ENCODE measurements around the gene SLC1A3.
"Not testable (repeated sequence)": the region's sequence is repeated elsewhere in the genome, so short reads cannot be mapped to it uniquely, and the experiment has no call there.

Gene SLC1A3

GRCh38 chr5:36571401-36572042 lies 34.9 kb upstream of the SLC1A3 start:
- Histone ChIP-seq H3K4me3 (ENCODE audit: low read depth in 1 of 2, low read length in 1 of 2) (no peak overlapping the region), H3K36me3 (no peaks in the 10 kb centered on the region), H3K9me3 (no peaks in the 10 kb centered on the region), H3K4me1 (ENCODE audit: control insufficient read depth in 1 of 2, insufficient read depth in 1 of 2, low read depth in 1 of 2, low read length in 1 of 2) (no peaks in the 10 kb centered on the region), H3K27me3 (no peaks in the 10 kb centered on the region), H3K27ac (no peak overlapping the region)
- TF ChIP-seq, protein P1, sequence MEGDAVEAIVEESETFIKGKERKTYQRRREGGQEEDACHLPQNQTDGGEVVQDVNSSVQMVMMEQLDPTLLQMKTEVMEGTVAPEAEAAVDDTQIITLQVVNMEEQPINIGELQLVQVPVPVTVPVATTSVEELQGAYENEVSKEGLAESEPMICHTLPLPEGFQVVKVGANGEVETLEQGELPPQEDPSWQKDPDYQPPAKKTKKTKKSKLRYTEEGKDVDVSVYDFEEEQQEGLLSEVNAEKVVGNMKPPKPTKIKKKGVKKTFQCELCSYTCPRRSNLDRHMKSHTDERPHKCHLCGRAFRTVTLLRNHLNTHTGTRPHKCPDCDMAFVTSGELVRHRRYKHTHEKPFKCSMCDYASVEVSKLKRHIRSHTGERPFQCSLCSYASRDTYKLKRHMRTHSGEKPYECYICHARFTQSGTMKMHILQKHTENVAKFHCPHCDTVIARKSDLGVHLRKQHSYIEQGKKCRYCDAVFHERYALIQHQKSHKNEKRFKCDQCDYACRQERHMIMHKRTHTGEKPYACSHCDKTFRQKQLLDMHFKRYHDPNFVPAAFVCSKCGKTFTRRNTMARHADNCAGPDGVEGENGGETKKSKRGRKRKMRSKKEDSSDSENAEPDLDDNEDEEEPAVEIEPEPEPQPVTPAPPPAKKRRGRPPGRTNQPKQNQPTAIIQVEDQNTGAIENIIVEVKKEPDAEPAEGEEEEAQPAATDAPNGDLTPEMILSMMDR (IDR thresholded peaks at IDR 0.05), result no peak

- Histone ChIP-seq H3K27me3 (no peaks in the 10 kb centered on the region), H3K9me3 (no peaks in the 10 kb centered on the region), H3K27ac (no peak overlapping the region), H3K36me3 (no peaks in the 10 kb centered on the region), H3K4me3 (ENCODE audit: low read depth in 1 of 2, low read length in 1 of 2) (no peak overlapping the region), H3K4me1 (ENCODE audit: control insufficient read depth in 1 of 2, insufficient read depth in 1 of 2, low read depth in 1 of 2, low read length in 1 of 2) (no peaks in the 10 kb centered on the region)
- TF ChIP-seq, protein P1 (IDR thresholded peaks at IDR 0.05), result no peak
These were observed 33.0 kb upstream of the SLC1A3 start for GRCh38 chr5:36573438-36573837.

DNA sequence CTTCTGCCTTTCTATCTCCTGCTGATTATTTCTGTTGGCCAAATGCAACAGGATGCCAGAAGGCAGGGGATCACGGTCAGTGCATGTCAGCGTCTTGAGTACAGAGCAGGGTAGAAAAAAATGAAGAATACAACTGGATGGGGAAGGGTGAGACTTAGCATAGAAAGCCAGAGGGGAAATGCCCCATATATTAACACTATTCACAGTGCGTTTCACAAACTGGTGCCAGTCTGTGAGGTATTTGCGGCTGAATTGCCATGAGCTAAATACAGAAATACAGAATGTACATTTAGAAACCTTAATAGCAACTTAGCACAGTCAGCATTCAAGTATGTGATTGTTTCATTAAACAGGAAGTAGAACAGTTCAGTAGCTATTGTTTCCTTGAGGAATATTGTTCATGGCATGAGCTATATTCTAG lies 31.0 kb upstream of the SLC1A3 start:
- Histone ChIP-seq H3K27ac (no peak overlapping the region), H3K4me1 (ENCODE audit: control insufficient read depth in 1 of 2, insufficient read depth in 1 of 2, low read depth in 1 of 2, low read length in 1 of 2) (no peaks in the 10 kb centered on the region), H3K4me3 (ENCODE audit: low read depth in 1 of 2, low read length in 1 of 2) (no peak overlapping the region), H3K27me3 (no peaks in the 10 kb centered on the region), H3K36me3 (no peaks in the 10 kb centered on the region), H3K9me3 (no peaks in the 10 kb centered on the region)
- TF ChIP-seq, protein P1 (IDR thresholded peaks at IDR 0.05), result no peak

- Histone ChIP-seq H3K4me3 (ENCODE audit: low read depth in 1 of 2, low read length in 1 of 2) (no peak overlapping the region), H3K27me3 (no peaks in the 10 kb centered on the region), H3K4me1 (ENCODE audit: control insufficient read depth in 1 of 2, insufficient read depth in 1 of 2, low read depth in 1 of 2, low read length in 1 of 2) (no peaks in the 10 kb centered on the region), H3K36me3 (no peaks in the 10 kb centered on the region), H3K9me3 (no peaks in the 10 kb centered on the region), H3K27ac (no peak overlapping the region)
- TF ChIP-seq, protein P1 (IDR thresholded peaks at IDR 0.05), result no peak
These were observed 29.7 kb upstream of the SLC1A3 start for GRCh38 chr5:36576721-36577120.

DNA sequence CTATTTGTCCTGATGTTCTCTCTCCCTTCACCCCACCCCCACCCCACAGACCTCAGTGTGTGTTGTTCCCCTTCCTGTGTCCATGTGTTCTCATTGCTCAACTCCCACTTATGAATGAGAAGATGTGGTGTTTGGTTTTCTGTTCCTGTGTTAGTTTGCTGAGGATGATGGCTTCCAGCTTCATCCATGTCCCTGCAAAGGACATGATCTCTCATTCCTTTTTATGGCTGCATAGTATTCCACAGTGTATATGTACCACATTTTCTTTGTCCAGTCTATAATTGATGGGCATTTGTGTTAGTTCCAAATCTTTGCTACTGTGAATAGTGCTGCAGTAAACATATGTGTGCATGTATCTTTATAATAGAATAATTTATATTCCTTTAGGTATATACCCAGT lies 26.5 kb upstream of the SLC1A3 start:
- H3K4me3 ChIP-seq (ENCODE audit: low read depth in 1 of 2, low read length in 1 of 2); H3K27ac ChIP-seq; H3K36me3 ChIP-seq; H3K27me3 ChIP-seq; H3K9me3 ChIP-seq: not testable (repeated sequence)
- peaks cover 10 to 13% of the 10 kb centered on the region in 2 experiments for H3K4me1 ChIP-seq (ENCODE audit: control insufficient read depth in 1 of 2, insufficient read depth in 1 of 2, low read depth in 1 of 2, low read length in 1 of 2)

GRCh38 chr5:36581070-36581469 lies 25.3 kb upstream of the SLC1A3 start:
- peaks cover 22 to 25% of the 10 kb centered on the region in 2 experiments for H3K4me1 ChIP-seq (ENCODE audit: control insufficient read depth in 1 of 2, insufficient read depth in 1 of 2, low read depth in 1 of 2, low read length in 1 of 2)
- H3K36me3 ChIP-seq, result no peaks in the 10 kb centered on the region

More at GRCh38 chr5:36581070-36581469, 25.3 kb upstream of the SLC1A3 start:
- H3K27me3 ChIP-seq, result no peaks in the 10 kb centered on the region
- TF ChIP-seq, protein P1 (IDR thresholded peaks at IDR 0.05), result no peak
- H3K4me3 ChIP-seq (ENCODE audit: low read depth in 1 of 2, low read length in 1 of 2), result no peak overlapping the region
- H3K9me3 ChIP-seq, result no peaks in the 10 kb centered on the region
- H3K27ac ChIP-seq, result no peak overlapping the region

All from neutrophil (primary cell).